CD4-positive, alpha-beta memory T cell (primary cell): ENCODE measurements around the gene VTI1A. TPM values are rescaled to one million over a fixed set of nuclear protein-coding genes. Genes with fewer than 3 reads are reported as not detected.
"Not testable (repeated sequence)": the region's sequence is repeated elsewhere in the genome, so short reads cannot be mapped to it uniquely, and the experiment has no call there.

ENCODE experiments used
- CTCF ChIA-PET: fragments of 350-600 bp; sonication (Branson Sonifier 250); formaldehyde crosslinking; loops from one replicate; lab custom pipeline; 2021; ENCODE audit warnings: inconsistent platforms; ENCODE audit not compliant: partially characterized antibody; lab: Charles Lee
- POLR2A ChIA-PET: fragments of 350-600 bp; sonication (Branson Sonifier 250); formaldehyde crosslinking; loops from one replicate; lab custom pipeline; 2021; ENCODE audit not compliant: partially characterized antibody; lab: Charles Lee
- DNase-seq, 5 donors: peaks; one replicate each; pipeline versions ENCODE4 v3.0.0 to v3.0.0-alpha.2; 2020 to 2022; ENCODE audit warnings: mixed read lengths in 1 of 5
- H3K27ac ChIP-seq: one replicate; pipeline ENCODE4 v1.7.0; 2013; ENCODE audit warnings: low read depth, low read length
- H3K27me3 ChIP-seq: 2 replicates; pipeline ENCODE4 v1.7.0; 2013; ENCODE audit warnings: mild to moderate bottlenecking, low read length, moderate library complexity; ENCODE audit not compliant: insufficient read depth
- H3K36me3 ChIP-seq: 2 replicates; pipeline ENCODE4 v1.7.0; 2013; ENCODE audit warnings: mild to moderate bottlenecking, low read length, moderate library complexity; ENCODE audit not compliant: insufficient read depth
- H3K4me1 ChIP-seq: 2 replicates; pipeline ENCODE4 v1.7.0; 2013; ENCODE audit warnings: mild to moderate bottlenecking, low read length, moderate library complexity; ENCODE audit not compliant: insufficient read depth
- H3K4me3 ChIP-seq, 2 donors: one replicate each; pipeline ENCODE4 v1.7.0; 2013; ENCODE audit warnings: low read length in 2 of 2, mild to moderate bottlenecking in 1 of 2
- H3K9me3 ChIP-seq, 2 donors: one replicate each; pipeline ENCODE4 v1.7.0; 2013; ENCODE audit warnings: low read length in 2 of 2, control low read depth in 1 of 2; ENCODE audit not compliant: control insufficient read depth in 1 of 2
- H3K27ac Mint-ChIP-seq, 7 donors: one replicate each; pipeline ENCODE4 v1.8.0; 2020 to 2021; ENCODE audit warnings: mixed read lengths in 7 of 7, mild to moderate bottlenecking in 6 of 7, inconsistent platforms in 3 of 7, moderate library complexity in 3 of 7
- H3K27me3 Mint-ChIP-seq, 2 donors: one replicate each; pipeline ENCODE4 v1.8.0; 2020 to 2021; ENCODE audit warnings: mixed read lengths in 2 of 2
- H3K36me3 Mint-ChIP-seq, 2 donors: one replicate each; pipeline ENCODE4 v1.8.0; 2020 to 2021; ENCODE audit warnings: mixed read lengths in 2 of 2, inconsistent platforms in 1 of 2, mild to moderate bottlenecking in 1 of 2
- H3K4me1 Mint-ChIP-seq, 4 donors: one replicate each; pipeline ENCODE4 v1.8.0; 2020 to 2021; ENCODE audit warnings: mixed read lengths in 4 of 4, mild to moderate bottlenecking in 1 of 4
- H3K4me3 Mint-ChIP-seq, 8 donors: one replicate each; pipeline ENCODE4 v1.8.0; 2020 to 2021; ENCODE audit warnings: mixed read lengths in 8 of 8, mild to moderate bottlenecking in 7 of 8, moderate library complexity in 6 of 8, inconsistent platforms in 3 of 8
- H3K9me3 Mint-ChIP-seq, 8 donors: one replicate each; pipeline ENCODE4 v1.8.0; 2020 to 2021; ENCODE audit warnings: mixed read lengths in 8 of 8, mild to moderate bottlenecking in 5 of 8, inconsistent platforms in 3 of 8, moderate library complexity in 1 of 8
- intact Hi-C: fragments of 100-400 bp; cut with micrococcal nuclease; formaldehyde crosslinking; loops from one replicate; pipeline ENCODE4 v1.15.1; 2023
- polyA plus RNA-seq, 2 donors: library from polyadenylated mRNA; unstranded; fragments of 300-500 nt; fragmentation: Illumina TruSeq; gene quantifications; one replicate each; pipeline ENCODE4 v1.2.3, GENCODE V29; 2021
- total RNA-seq, 2 experiments: library from RNA; stranded (reverse); gene quantifications; one replicate each; pipeline ENCODE4 v1.2.3, GENCODE V29; 2021

Gene VTI1A
- total and polyA plus RNA-seq, 4 experiments from 2014 or later: 24.4 to 48.5 (median 40.0) TPM

GRCh38 chr10:112532956-112533355 is 85.9 kb downstream of the VTI1A start:
- no peaks in the 10 kb centered on the region for H3K27me3 ChIP-seq
- H3K4me1 ChIP-seq: peaks cover 21% of the 10 kb centered on the region
- H3K36me3 ChIP-seq: no peaks in the 10 kb centered on the region
- peaks cover 20 to 33% (median 26%) of the 10 kb centered on the region in 4 donors for H3K4me1 Mint-ChIP-seq
- no peaks in the 10 kb centered on the region for H3K9me3 ChIP-seq
- ChIA-PET POLR2A (no interaction called here), CTCF (no interaction called here)
- H3K4me3 ChIP-seq: no peak overlapping the region
- H3K27ac ChIP-seq: no peak overlapping the region
- no peaks in the 10 kb centered on the region for H3K27me3 Mint-ChIP-seq
- H3K4me3 Mint-ChIP-seq: no peak overlapping the region
- peak overlapping the region in 1 of 7 donors; percentile 3 for H3K27ac Mint-ChIP-seq
- intact Hi-C loops: no loop called here
- peaks cover 14 to 17% of the 10 kb centered on the region in 2 donors for H3K36me3 Mint-ChIP-seq
- no peak for DNase-seq
- no peaks in the 10 kb centered on the region for H3K9me3 Mint-ChIP-seq

GRCh38 chr10:112533916-112534315 is 86.9 kb downstream of the VTI1A start:
- H3K27ac ChIP-seq: no peak overlapping the region
- peaks cover 17 to 27% of the 10 kb centered on the region in 2 donors for H3K36me3 Mint-ChIP-seq
- POLR2A ChIA-PET: no interaction called here
- peaks cover 20 to 33% (median 26%) of the 10 kb centered on the region in 4 donors for H3K4me1 Mint-ChIP-seq
- intact Hi-C loops: no loop called here
- peaks cover 9% of the 10 kb centered on the region for H3K36me3 ChIP-seq
- no peaks in the 10 kb centered on the region for H3K9me3 Mint-ChIP-seq
- H3K4me1 ChIP-seq: peaks cover 21% of the 10 kb centered on the region
- no peak for DNase-seq
- no peaks in the 10 kb centered on the region for H3K27me3 ChIP-seq
- no peak overlapping the region for H3K4me3 Mint-ChIP-seq
- no peak overlapping the region for H3K4me3 ChIP-seq
- no peaks in the 10 kb centered on the region for H3K27me3 Mint-ChIP-seq
- CTCF ChIA-PET: no interaction called here
- no peak overlapping the region for H3K27ac Mint-ChIP-seq
- no peaks in the 10 kb centered on the region for H3K9me3 ChIP-seq

- peaks cover 15% of the 10 kb centered on the region for H3K36me3 ChIP-seq
- intact Hi-C loops: no loop called here
- no peak overlapping the region for H3K4me3 ChIP-seq
- no peak overlapping the region for H3K27ac ChIP-seq
- Mint-ChIP-seq H3K36me3 (peaks cover 28 to 39% of the 10 kb centered on the region in 2 donors), H3K27ac (peak overlapping the region in 6 of 7 donors; percentile 2 to 77 (median 62)), H3K9me3 (no peaks in the 10 kb centered on the region), H3K27me3 (no peaks in the 10 kb centered on the region), H3K4me3 (peak overlapping the region in 3 of 8 donors; percentile 11 to 51 (median 18)), H3K4me1 (peaks cover 19 to 30% (median 24%) of the 10 kb centered on the region in 4 donors)
- CTCF ChIA-PET: interaction anchor here (1.5 kb wide), 1 partner anchor 360 kb away, joined by 3 read pairs; no protein-coding TSS in a partner anchor
- no peak for DNase-seq
- H3K9me3 ChIP-seq: no peaks in the 10 kb centered on the region
- no peaks in the 10 kb centered on the region for H3K27me3 ChIP-seq
- POLR2A ChIA-PET: no interaction called here
- peaks cover 18% of the 10 kb centered on the region for H3K4me1 ChIP-seq
Measured at GRCh38 chr10:112535531-112535951, 88.5 kb downstream of the VTI1A start.

GRCh38 chr10:112536663-112537062 is 89.6 kb downstream of the VTI1A start:
- no peak overlapping the region for H3K4me3 ChIP-seq
- peaks cover 15% of the 10 kb centered on the region for H3K36me3 ChIP-seq
- ChIA-PET POLR2A (no interaction called here), CTCF (interaction anchor here (0.6 to 1.5 kb wide), 2 partner anchors 361 to 848 kb away, joined by 3 read pairs; no protein-coding TSS in a partner anchor)
- peaks cover 35 to 41% of the 10 kb centered on the region in 2 donors for H3K36me3 Mint-ChIP-seq
- peak in 1 of 5 donors; percentile 31 for DNase-seq
- intact Hi-C loops: no loop called here
- H3K27me3 Mint-ChIP-seq: no peaks in the 10 kb centered on the region
- no peaks in the 10 kb centered on the region for H3K9me3 Mint-ChIP-seq
- no peaks in the 10 kb centered on the region for H3K9me3 ChIP-seq
- no peak overlapping the region for H3K4me3 Mint-ChIP-seq
- no peak overlapping the region for H3K27ac ChIP-seq
- H3K4me1 ChIP-seq: peaks cover 7% of the 10 kb centered on the region
- no peak overlapping the region for H3K27ac Mint-ChIP-seq
- H3K27me3 ChIP-seq: no peaks in the 10 kb centered on the region
- H3K4me1 Mint-ChIP-seq: peaks cover 10 to 19% (median 13%) of the 10 kb centered on the region in 4 donors

- H3K9me3 Mint-ChIP-seq: peaks cover 0 to 6% (median 4%) of the 10 kb centered on the region in 8 donors
- intact Hi-C loops: no loop called here
- no peaks in the 10 kb centered on the region for H3K27me3 ChIP-seq
- peaks cover 19% of the 10 kb centered on the region for H3K36me3 ChIP-seq
- H3K4me3 ChIP-seq: no peak overlapping the region
- no peak overlapping the region for H3K27ac Mint-ChIP-seq
- no peaks in the 10 kb centered on the region for H3K9me3 ChIP-seq
- ChIA-PET POLR2A (no interaction called here), CTCF (no interaction called here)
- H3K36me3 Mint-ChIP-seq: peaks cover 49 to 56% of the 10 kb centered on the region in 2 donors
- no peak overlapping the region for H3K4me3 Mint-ChIP-seq
- no peak overlapping the region for H3K27ac ChIP-seq
- peaks cover 3 to 8% (median 6%) of the 10 kb centered on the region in 4 donors for H3K4me1 Mint-ChIP-seq
- no peak for DNase-seq
- peaks cover 7% of the 10 kb centered on the region for H3K4me1 ChIP-seq
- H3K27me3 Mint-ChIP-seq: no peaks in the 10 kb centered on the region
Measured at GRCh38 chr10:112538168-112538567, 91.2 kb downstream of the VTI1A start.

GRCh38 chr10:112539340-112539739 is 92.3 kb downstream of the VTI1A start:
- H3K4me1 ChIP-seq: peaks cover 7% of the 10 kb centered on the region
- Mint-ChIP-seq H3K4me1 (peaks cover 5 to 8% (median 6%) of the 10 kb centered on the region in 4 donors), H3K27ac (peak overlapping the region in 1 of 7 donors; percentile 7), H3K27me3 (no peaks in the 10 kb centered on the region), H3K9me3 (peaks cover 0 to 7% (median 5%) of the 10 kb centered on the region in 8 donors), H3K4me3 (no peak overlapping the region), H3K36me3 (peaks cover 54 to 64% of the 10 kb centered on the region in 2 donors)
- H3K9me3 ChIP-seq: no peaks in the 10 kb centered on the region
- H3K4me3 ChIP-seq: no peak overlapping the region
- ChIA-PET CTCF (no interaction called here), POLR2A (no interaction called here)
- DNase-seq: no peak
- H3K27me3 ChIP-seq: no peaks in the 10 kb centered on the region
- intact Hi-C loops: no loop called here
- peaks cover 19% of the 10 kb centered on the region for H3K36me3 ChIP-seq
- H3K27ac ChIP-seq: no peak overlapping the region

GRCh38 chr10:112542823-112543222 is 95.8 kb downstream of the VTI1A start:
- H3K4me3 ChIP-seq, H3K27ac Mint-ChIP-seq, H3K4me1 ChIP-seq, H3K4me3 Mint-ChIP-seq, H3K4me1 Mint-ChIP-seq, H3K27ac ChIP-seq, H3K27me3 Mint-ChIP-seq, H3K27me3 ChIP-seq, POLR2A ChIA-PET, intact Hi-C loops, H3K9me3 Mint-ChIP-seq, DNase-seq, CTCF ChIA-PET, H3K9me3 ChIP-seq: not testable (repeated sequence)
- peaks cover 19% of the 10 kb centered on the region for H3K36me3 ChIP-seq
- H3K36me3 Mint-ChIP-seq: peaks cover 53 to 63% of the 10 kb centered on the region in 2 donors
